ENCODE results near the gene ANKUB1.
"Not testable (repeated sequence)": the region's sequence is repeated elsewhere in the genome, so short reads cannot be mapped to it uniquely, and the experiment has no call there.

The ANKUB1 gene, protein sequence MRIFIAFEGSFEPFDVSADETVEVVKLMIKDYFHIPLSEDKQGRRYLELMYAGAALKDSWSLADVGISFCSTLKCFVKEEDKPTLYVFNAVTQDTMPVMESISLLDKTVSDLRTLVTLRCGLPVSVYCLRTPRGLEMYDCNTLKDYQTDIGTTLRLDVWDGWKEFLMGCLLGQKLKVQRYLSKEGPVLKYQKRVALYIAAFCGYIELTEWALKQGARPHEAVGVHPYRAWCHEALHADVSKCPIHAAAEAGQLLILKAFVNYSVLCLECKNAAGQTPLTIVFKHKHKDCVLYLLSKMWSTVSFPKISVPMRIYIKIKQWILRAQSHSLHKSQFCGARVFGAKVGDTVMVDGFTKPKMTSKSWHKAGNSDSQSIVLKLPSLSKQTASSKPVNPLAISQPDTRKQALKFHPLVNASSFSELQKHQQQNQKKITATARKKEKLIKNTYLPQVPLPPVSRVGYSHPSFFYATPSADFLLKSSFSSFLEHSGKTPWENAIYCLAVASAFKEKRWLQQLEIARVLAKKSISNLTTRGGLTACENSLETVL

DNA sequence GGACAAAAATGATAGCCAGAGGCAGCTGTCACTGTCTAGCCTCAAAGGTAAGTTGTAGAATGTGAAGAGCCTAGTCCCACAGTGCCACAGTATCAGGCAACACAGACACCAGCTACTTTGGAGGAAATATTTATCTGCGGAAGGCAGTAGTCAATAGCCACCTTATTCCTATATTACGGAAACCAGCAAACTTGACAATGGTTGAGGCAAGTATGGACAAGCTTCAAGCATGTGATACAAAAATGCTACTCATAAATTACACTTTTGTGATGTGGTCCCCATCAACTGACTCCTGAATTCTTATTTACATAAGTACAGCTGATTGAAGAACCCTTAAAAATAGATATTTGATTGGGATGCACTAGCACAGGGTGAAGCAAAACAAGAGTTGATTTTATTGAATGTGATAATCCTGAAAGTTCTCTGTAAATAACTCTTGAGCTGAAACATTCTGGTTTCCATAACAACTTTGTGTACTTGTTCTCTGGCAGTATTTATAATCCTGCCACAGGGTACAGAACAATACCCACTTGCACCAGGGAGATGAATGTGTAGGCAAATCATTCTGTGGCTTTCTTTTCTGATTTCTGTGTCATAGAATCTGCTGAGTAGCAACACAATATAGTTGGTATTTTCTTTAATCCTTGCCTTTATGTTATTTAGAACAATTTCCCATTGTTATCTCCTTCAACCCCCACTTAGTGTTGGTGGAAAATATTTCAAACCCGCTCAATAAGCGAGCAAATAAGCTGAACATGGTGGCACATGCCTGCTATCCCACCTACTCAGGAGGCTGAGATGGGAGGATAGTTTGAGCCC is at the start of gene ANKUB1:
TSS of gene ANKUB1 (minus strand) at position 103 of the 819 bp plus-strand sequence. CDS start 188 bp downstream, outside the sequence.
- DNase-seq = no peak

DNA sequence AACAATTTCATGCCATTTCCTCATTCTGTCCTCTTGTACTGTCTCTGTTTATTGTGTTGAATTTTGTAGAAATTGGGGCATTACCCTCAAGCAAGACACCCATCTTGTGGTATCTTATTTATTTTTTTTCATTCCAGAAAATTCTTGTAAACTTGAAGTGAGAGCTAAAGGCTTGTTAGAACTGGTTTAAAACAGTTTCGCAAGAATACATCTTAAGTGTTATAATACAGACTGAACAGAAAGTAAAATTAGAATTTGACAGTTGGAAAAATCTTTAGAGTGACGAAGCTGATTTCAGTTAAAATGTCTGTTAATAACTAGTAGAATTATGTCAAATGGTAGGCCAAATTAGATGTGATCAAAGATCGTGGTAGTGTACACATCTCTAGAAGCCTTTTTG is 47.5 kb upstream of the ANKUB1 start:
- DNase-seq = no peak

DNA sequence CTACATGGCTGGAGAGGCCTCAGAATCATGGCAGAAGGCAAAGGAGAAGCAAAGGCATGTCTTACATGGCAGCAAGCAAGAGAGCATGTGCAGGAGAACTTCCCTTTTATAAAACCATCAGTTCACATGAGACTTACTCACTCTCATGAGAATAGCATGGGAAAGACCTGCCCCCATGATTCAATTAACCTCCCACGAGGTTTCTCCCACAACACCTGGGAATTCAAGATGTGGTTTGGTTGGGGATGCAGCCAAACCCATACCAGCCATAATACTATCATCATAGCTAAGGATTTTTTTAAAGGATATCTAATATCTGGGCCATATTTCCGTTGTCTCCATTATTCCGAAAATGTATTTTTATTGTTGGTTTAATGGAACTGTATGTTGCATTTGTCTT is 47.1 kb upstream of the ANKUB1 start:
- not testable (repeated sequence) for DNase-seq

DNA sequence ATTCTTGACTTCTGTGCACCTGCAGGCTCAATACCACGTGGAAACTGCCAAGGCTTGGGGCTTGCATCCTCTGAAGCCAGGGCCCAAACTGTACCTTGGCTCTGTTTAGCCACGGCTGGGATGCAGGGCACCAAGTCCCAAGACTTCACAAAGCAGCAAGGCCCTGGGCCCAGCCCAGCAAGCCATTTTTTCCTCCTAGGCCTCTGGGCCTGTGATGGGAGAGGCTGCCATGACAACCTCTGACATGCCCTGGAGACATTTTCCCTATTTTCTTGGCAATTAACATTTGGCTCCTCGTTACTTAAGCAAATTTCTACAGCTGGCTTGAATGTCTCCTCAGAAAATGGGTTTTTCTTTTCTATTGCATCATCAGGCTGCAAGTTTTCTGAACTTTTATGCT is 46.1 kb upstream of the ANKUB1 start:
- DNase-seq = not testable (repeated sequence)

DNA sequence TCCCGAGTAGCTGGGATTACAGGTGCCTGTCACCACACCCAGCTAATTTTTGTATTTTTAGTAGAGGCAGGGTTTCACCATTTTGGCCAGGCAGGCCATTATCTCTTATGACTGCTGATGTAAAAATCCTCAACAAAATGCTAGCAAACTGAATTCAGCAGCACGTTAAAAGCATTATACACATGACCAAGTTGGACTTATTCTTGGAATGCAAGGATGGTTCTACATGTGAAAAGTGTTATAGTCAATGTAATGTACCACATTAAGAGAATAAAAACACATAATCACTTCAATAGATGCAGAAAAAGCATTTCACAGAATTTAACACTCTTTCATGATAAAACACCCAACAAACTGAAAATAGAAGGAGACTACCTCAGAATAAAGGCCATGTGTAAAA is 40.9 kb upstream of the ANKUB1 start:
- no peak for DNase-seq

DNA sequence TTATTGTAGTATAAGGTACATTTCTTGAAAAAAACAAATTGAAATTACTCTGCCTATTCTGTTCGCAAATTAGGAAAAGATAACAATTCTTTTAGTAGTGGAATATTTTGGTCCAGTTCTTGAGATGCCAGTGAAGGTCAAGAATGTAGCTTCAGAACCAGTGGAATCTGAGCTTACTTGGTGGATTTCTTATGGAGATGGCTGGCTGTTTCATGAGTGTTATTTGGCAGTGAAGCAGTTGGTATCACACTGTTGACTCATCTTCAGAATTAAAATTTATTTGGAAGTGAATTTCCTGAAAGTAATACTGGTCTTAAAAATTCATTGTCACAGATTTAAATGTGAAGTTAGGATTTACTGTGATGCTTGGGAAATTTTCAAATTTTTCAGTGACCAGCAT is 39.7 kb upstream of the ANKUB1 start:
- DNase-seq = no peak

DNA sequence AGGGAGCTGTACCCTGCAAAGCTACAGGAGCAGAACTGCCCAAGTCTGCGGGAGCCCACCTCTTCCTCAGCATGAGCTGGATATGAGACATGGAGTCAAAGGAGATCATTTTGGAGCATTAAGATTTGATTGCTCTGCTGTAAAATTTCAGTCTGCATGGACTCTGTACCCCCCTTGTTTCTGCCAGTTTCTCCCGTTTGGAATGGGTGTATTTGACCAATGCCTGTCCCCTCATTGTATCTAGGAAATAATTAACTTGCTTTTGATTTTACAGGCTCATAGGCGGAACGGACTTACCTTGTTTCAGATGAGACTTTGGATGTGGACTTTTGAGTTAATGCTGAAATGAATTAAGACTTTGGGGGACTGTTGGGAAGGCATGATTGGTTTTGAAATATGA is 39.0 kb upstream of the ANKUB1 start:
- no peak for DNase-seq

DNA sequence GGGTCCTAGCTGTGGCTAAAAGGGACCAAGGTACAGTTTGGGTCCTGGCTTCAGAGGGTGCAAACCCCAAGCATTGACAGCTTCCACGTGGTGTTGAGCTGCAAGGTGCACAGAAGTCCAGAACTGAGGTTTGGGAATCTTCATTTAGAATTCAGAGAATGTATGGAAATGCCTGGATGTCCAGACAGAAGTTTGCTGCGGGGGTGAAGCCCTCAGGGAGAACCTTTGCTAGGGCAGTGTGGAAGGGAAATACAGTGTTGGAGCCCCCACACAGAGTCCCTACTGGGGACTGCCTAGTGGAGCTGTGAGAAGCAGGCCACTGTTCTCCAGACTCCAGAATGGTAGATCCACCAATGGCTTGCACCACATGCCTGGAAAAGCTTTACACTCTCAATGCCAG is 38.5 kb upstream of the ANKUB1 start:
- no peak for DNase-seq

DNA sequence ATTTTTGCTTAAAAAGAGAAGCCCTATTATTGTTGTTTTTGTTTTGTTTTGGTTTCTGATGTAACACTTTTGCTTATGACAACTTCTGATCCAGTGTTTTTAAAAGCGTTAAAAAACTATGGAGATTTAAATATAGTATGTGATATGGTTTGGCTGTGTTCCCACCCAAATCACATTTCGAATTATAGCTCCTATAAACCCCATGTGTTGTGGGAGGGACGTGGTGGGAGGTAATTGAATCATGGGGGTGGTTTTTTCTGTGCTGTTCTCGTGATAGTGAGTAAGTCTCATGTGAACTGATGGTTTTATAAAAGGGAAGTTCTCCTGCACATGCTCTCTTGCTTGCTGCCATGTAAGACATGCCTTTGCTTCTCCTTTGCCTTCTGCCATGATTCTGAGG is 37.3 kb upstream of the ANKUB1 start:
- DNase-seq = not testable (repeated sequence)

DNA sequence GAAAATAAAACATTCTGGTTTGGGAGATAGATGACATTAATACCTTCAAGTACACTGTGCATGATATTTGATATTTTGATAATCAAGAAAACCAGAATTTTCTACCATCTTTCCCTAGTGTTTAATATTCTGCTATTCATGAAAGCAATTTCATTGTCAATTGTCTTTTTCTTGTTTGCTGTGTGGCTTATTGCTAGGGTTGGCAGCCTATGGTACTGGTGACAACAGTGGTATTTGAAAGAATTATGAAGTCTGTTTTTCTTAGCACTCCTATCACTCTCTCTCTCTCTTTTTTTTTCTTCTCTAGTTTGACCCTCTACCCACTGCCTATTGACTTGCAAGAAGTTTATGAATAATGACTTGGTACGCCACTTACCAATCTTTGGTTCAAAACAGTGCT is 36.0 kb upstream of the ANKUB1 start:
- DNase-seq = no peak

DNA sequence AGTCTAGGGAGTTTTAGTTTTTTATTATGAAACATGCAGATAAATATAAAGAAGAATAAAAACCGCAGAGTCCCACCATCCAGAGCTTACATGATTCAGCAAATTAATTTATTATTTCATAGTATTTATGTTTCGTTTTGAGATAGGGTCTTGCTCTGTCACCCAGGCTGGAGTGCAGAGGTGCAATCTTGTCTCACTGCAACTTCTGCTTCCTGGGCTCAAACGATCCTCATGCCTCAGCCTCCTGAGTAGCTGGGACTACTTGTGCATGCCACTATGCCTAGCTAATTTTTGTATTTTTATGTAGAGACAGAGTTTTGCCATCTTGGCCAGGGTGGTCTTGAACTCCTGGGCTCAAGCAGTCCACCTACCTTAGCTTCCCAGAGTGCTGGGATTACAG is 34.3 kb upstream of the ANKUB1 start:
- DNase-seq = no peak

DNA sequence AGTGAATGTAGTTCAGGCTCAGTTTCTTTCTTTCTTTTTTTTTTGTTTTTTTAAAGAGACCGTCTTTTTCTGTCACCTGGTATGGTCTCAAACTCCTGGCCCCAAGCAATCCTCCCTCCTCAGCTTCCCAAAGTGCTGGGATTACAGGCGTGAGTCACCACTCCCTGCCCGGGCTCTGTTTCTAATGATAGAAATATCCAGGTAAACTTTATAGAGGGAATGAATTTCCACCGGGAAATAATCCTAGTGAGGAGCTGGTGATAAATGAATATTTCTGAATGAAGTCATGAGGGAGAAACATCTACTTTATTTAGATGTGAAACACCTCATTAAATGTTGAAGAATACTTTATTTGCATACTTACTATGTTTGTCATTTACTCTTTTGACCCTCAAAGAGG is 27.8 kb upstream of the ANKUB1 start:
- no peak for DNase-seq

DNA sequence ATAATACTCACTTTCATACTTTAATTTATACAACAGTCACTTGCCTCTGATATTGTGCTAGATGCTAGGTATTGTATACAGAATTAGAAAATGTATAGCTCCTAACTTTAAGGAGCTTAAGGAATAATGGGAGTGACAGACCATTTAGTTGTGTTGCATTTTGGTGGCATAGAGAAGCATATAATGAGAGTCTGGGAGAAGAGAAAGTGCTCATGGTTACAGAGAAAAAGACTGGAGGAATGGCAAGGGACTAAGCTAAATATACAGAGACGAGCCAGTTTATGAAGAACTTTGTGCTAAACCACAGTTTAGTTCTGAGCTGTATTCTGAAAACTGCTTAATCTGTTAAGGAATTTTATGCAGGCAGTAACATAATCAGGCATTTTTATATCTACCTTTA is 27.1 kb upstream of the ANKUB1 start:
- DNase-seq = no peak

DNA sequence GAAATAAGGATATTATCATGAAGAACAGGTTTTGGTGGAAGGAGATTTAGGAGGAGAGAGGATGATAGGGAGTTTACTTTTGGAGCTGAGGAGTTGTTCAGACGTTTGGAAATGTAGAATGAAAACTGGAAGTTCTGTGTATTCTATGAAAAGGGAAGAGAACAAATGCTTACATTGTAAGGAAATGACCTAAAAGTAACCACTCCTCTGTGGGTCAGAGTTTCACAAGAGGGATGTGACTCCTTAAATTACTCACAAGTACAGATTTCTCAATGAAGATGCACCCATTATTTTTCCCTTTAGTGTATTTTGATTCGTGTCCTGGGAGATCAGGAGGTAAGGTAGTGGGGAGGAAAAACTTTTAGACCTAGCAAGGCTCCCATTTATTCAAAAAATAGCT is 24.6 kb upstream of the ANKUB1 start:
- DNase-seq = no peak

DNA sequence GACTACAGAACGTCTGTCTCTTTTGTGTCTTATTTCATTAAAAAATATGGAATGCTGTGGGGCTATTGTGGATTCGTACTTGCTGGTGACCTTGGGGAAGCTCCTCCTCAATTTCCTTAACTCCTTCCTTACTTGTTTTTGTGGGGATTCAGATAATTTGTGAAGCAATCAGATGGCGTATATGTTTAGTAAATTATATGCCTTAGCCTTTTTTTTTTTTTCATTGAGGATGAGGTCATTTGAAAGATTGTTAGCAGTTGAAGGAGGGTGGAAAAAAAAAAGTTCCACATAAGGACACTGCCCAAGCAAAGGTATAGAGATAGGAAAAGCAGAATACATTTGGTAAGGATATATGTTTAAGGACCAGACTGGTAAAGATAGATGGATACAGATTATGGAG is 24.0 kb upstream of the ANKUB1 start:
- DNase-seq = no peak

DNA sequence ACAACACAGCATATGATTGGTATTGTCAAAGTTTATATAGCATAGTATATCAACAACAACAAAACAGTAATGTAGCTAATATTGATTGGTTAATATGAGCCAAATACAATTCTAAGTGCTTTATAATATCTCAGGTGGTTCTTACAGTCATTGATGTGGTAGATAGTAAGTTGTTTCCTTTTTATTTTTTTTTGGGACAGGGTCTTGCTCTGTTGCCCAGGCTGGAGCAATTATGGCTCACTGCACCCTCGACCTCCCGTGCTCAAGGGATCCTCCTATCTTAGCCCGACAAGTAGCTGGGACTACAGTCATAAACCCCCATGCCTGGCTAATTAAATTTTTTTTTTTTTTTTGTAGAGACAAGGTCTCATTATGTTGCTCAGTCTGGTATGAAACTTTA is 23.4 kb upstream of the ANKUB1 start:
- no peak for DNase-seq

DNA sequence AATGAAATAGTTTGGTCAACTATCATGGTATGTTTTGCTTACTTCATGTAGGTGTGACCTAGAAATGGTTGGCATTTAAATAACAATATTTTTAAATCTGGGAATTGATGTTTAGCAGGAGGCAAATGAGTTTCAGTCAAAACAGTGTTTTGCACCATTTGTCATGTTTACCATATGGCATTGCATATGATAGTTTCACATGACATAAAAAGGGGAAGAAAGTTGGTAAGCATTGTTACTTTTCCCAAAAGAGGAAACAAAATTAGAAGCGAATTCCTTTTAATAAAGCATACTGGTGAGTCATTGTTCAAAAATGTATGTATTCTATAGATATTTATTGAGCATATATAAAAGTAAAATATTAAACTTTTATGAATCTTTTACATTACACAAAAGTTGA is 23.0 kb upstream of the ANKUB1 start:
- DNase-seq = no peak

DNA sequence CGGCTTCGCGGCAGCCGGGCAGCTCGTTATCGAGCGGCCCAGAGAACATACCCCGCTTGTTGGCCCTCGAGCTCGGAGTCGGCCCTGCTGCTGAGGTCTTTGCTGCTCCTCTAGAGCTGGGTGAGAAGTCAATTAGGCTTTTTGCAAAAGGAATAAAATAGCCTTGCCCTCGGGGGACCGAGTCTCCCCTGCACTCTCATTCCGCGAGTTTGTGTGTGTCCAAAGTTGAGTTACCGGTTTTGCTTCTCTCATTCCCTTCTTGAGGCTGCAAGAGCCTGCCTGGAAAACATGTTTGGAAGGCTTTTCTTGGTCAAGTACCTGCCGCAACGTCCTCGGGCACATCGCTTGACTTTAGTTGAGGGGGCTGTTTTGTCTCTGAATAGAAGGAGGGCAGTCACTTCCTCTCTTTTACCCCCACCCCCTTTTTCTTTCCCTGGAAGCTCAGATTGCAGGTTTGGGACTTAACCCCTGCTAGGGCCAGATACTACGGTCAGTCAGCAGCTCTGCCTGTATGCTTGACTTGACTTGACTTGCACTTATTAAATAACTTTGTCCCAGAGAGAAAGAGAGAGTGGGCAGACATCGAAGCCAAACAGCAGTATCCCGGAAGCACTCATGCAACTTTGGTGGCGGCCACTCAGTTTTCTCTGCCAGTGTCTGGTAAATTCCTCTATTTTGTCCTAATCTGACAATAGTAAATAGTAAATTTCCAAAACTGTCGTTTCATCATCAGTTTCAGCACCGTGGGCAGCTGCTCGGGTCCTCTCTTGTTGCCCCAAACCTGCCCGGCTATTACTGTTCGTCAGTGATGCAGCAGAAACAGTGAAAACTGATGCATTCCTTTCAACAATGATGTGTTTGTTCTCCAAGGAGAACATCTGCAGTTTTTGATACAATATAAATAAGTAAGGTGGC is 21.3 kb upstream of the ANKUB1 start:
- no peak for DNase-seq

DNA sequence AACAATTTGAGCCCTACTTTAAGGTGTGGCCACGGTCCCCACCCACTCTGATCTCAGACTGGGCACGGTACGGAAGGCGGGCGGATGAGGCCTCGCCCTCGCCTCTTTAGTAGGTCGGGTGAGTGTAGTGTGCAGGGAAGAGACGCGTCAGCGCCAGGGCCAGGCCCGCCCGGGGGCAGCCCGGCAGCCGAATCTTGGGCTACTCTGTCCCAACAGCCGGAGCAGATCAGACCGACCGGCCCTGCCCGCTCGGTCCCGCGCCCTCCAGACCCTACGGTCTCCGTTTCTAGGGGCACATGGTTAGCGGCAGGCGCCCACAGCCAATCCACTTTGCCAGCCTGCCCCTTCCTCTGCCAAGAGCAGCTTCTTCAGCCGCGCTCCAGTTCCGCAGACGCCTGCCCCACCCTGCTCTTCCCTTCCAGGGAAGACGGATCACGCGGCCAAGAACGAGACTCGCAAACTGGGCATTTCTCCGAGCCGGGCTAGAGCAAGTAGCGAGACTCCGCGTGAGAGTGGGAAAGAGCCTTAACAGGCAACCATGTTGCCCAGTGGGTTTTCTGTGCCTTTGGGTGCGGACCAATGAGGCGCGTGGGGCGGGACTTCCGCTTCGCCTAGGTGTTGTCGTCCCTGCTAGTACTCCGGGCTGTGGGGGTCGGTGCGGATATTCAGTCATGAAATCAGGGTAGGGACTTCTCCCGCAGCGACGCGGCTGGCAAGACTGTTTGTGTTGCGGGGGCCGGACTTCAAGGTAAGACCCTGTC is 20.4 kb upstream of the ANKUB1 start, which contains the start of gene RNF13:
TSS of gene RNF13 (plus strand) at position 610 of the 761 bp plus-strand sequence. CDS start 32,812 bp downstream, outside the sequence.
- peak; percentile 81 for DNase-seq

DNA sequence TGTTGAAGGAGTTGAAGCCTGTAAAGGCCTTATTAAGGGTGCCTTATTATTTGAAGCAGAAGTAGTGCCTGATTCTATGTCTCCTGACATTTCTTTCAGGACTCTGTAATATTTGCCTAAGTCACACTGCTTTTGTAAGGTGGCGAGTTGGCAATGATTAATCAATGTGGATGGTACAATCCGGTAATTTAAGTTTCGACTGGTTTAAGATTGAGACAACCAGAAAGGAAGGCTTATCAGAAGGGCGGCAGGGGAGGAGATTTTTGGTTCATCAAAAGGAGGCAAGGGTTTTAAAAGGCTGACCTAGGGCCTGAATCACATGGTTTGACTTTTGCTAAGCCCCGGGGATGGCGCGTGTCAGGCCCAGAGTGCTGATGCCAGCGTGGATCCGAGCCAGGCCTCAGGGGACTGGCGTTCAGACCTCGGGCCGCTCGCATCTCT is 19.8 kb upstream of the ANKUB1 start:
- DNase-seq = no peak

DNA sequence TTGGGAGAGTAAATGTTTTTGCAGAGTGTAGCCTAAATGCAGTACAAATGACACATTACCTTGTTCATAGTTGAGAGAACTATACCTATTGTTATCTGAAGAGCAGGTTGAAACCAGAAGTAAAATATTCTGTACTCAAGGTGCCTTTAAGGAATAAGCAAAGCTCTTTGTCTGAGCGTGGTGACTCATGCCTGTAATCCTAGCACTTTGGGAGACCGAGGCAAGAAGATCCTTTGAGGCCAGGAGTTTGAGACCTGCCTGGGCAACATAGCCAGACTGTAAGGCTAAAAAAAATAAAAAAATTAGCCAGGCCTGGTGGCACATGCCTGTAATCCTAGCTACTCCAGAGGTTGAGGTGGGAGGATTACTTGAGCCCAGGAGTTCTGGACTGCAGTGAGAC is 18.5 kb upstream of the ANKUB1 start:
- no peak for DNase-seq

DNA sequence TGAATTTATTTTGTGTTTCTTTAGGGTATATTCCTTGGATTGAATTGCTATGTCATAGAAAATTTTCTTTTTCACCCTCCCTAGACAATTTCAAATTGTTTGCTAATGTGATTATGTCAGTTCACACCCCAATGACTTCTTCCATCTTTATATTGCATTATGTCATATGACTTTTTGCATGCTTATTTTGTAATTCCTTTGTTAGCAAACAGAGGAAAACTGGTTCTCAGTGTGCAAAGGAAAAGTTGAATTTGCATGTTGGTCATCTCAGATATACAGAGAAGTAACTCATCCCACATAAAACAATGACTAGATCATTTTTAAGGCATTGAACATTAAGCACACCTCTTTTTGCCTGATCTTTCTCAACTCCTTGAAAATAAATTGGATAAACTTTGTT is 17.3 kb upstream of the ANKUB1 start:
- no peak for DNase-seq
